Activated B cell treated with CpG ODN at 0.5 μM for 24 hours (primary cell): ENCODE data around the gene HPS4. TPM values are rescaled to one million over a fixed set of nuclear protein-coding genes. Genes with fewer than 3 reads are reported as not detected.

ENCODE experiments used
- ATAC-seq: fragments of 200-7000 bp; cut with Tn5 transposase; one replicate; pipeline ENCODE4 v1.10.0; 2021; ENCODE audit warnings: low read depth, mild to moderate bottlenecking, moderate library complexity
- CTCF ChIA-PET: fragments of 350-600 bp; sonication (Branson Sonifier 250); formaldehyde crosslinking; loops from one replicate; lab custom pipeline; 2021; ENCODE audit warnings: antibody characterized with exemption; lab: Charles Lee
- POLR2A ChIA-PET: fragments of 350-600 bp; sonication (Branson Sonifier 250); formaldehyde crosslinking; loops from one replicate; lab custom pipeline; 2021; ENCODE audit warnings: antibody characterized with exemption; lab: Charles Lee
- DNase-seq: peaks from one replicate; pipeline ENCODE4 v3.0.0; 2022
- H3K27ac Mint-ChIP-seq: one replicate; pipeline ENCODE4 v1.8.0; 2020; ENCODE audit warnings: mixed read lengths
- H3K27me3 Mint-ChIP-seq: one replicate; pipeline ENCODE4 v1.8.0; 2021; ENCODE audit warnings: mixed read lengths
- H3K36me3 Mint-ChIP-seq: one replicate; pipeline ENCODE4 v1.8.0; 2021; ENCODE audit warnings: low read depth, mixed read lengths
- H3K4me1 Mint-ChIP-seq: one replicate; pipeline ENCODE4 v1.8.0; 2021; ENCODE audit warnings: mixed read lengths
- H3K4me3 Mint-ChIP-seq: one replicate; pipeline ENCODE4 v1.8.0; 2020; ENCODE audit warnings: mild to moderate bottlenecking, mixed read lengths
- H3K9me3 Mint-ChIP-seq: one replicate; pipeline ENCODE4 v1.8.0; 2020; ENCODE audit warnings: mixed read lengths
- intact Hi-C: fragments of 100-400 bp; cut with micrococcal nuclease; formaldehyde crosslinking; loops from one replicate; pipeline ENCODE4 v1.15.1; 2024
- total RNA-seq: library from RNA; stranded (reverse); gene quantifications from 2 replicates; pipeline ENCODE4 v1.2.3, GENCODE V29; 2022
- TF ChIP-seq, protein P1 (sequence below): fragments of 200-600 bp; IDR thresholded peaks from one replicate; pipeline ENCODE4 v1.8.0; 2022; ENCODE audit warnings: antibody characterized with exemption, mild to moderate bottlenecking

HPS4 gene
- total RNA-seq, 1 donor from 2014 or later = 51.6 TPM

- ATAC-seq (no peak), DNase-seq (no peak)
- Mint-ChIP-seq H3K4me3 (no peak overlapping the region), H3K4me1 (peaks cover 21% of the 10 kb centered on the region), H3K27ac (no peak overlapping the region), H3K36me3 (no peaks in the 10 kb centered on the region), H3K27me3 (peaks cover 7% of the 10 kb centered on the region), H3K9me3 (no peaks in the 10 kb centered on the region)
- ChIA-PET CTCF (interaction anchor here (0.8 to 1.8 kb wide), 4 partner anchors 46 to 56 kb away, joined by 3 to 4 read pairs (median 4); no protein-coding TSS in a partner anchor), POLR2A (no interaction called here)
- intact Hi-C loops = no loop called here
- TF ChIP-seq, protein P1, sequence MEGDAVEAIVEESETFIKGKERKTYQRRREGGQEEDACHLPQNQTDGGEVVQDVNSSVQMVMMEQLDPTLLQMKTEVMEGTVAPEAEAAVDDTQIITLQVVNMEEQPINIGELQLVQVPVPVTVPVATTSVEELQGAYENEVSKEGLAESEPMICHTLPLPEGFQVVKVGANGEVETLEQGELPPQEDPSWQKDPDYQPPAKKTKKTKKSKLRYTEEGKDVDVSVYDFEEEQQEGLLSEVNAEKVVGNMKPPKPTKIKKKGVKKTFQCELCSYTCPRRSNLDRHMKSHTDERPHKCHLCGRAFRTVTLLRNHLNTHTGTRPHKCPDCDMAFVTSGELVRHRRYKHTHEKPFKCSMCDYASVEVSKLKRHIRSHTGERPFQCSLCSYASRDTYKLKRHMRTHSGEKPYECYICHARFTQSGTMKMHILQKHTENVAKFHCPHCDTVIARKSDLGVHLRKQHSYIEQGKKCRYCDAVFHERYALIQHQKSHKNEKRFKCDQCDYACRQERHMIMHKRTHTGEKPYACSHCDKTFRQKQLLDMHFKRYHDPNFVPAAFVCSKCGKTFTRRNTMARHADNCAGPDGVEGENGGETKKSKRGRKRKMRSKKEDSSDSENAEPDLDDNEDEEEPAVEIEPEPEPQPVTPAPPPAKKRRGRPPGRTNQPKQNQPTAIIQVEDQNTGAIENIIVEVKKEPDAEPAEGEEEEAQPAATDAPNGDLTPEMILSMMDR = no peak
Measured at GRCh38 chr22:26406118-26406517, 77.5 kb downstream of the HPS4 start.

DNA sequence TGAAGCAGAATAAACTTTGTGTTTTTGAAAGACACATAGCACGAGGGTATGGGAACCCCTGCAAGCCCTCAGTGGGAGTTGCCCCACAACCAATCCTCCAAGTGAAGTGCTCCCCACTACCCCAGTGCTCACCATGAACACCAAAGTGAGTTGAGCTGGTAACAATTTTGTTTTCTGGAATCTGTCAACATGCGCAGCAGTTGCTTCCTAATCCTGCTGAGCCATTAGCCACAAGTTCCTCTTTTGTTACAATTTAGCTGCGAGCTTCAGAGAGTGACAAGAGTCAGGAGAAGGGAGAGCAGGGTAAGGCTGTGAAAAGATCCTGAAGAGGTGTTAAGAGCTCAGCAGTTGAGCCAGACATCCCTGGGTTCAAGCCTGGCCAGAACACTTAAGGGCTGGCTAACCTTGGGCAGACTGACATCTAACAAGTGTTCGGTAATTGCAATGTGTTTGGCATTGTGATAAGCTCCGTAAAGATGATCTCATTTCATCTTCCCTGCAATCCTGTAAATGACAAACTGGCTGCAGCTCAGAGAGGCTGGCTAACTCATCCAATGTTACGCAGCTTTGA lies 78.6 kb downstream of the HPS4 start:
- DNase-seq (no peak), ATAC-seq (no peak)
- intact Hi-C loops = no loop called here
- H3K36me3 Mint-ChIP-seq = no peaks in the 10 kb centered on the region
- POLR2A ChIA-PET = no interaction called here
- H3K27ac Mint-ChIP-seq = no peak overlapping the region
- H3K9me3 Mint-ChIP-seq = no peaks in the 10 kb centered on the region
- peaks cover 5% of the 10 kb centered on the region for H3K27me3 Mint-ChIP-seq
- CTCF ChIA-PET = interaction anchor here (1.3 to 1.8 kb wide), 2 partner anchors 55 to 57 kb away, joined by 3 to 4 read pairs; no protein-coding TSS in a partner anchor
- TF ChIP-seq, protein P1 = no peak
- H3K4me1 Mint-ChIP-seq = peaks cover 21% of the 10 kb centered on the region
- peak overlapping the region; percentile 38 for H3K4me3 Mint-ChIP-seq

DNA sequence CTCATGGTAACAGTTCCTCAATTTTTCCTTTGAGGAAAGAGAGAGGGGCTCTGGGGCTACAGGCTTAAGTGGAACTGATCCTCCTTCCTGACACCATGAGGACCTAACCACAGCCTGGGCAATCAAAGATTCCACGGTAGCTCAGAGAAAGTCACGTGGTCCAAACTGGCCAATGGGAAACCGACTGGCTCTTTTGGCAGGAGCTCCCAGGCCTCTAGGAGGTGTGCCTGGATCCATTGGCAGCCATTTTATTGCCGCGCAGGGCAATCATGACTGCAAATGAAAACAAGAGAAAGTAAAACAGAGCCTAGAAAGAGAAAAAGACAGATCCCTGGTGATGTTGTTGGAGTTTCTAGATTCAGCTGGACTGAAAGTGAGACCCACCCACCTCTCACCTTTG lies 81.9 kb downstream of the HPS4 start:
- TF ChIP-seq, protein P1 = no peak
- CTCF ChIA-PET = interaction anchor here (0.7 to 9.2 kb wide), 2 partner anchors 61 to 242 kb away, joined by 3 to 138 read pairs; no protein-coding TSS in a partner anchor
- ATAC-seq (no peak), DNase-seq (no peak)
- H3K4me3 Mint-ChIP-seq = no peak overlapping the region
- peaks cover 21% of the 10 kb centered on the region for H3K4me1 Mint-ChIP-seq
- intact Hi-C loops = no loop called here
- peaks cover 4% of the 10 kb centered on the region for H3K27me3 Mint-ChIP-seq
- no peaks in the 10 kb centered on the region for H3K9me3 Mint-ChIP-seq
- H3K36me3 Mint-ChIP-seq = no peaks in the 10 kb centered on the region
- POLR2A ChIA-PET = no interaction called here
- no peak overlapping the region for H3K27ac Mint-ChIP-seq

Other genes starting within 250 kb of the HPS4 start
- gene ASPHD2, start 54.5 kb downstream of the HPS4 start, total RNA-seq = 15.5 TPM in 2 replicates
- gene SRRD, start 94 bp upstream of the HPS4 start, total RNA-seq = 26.4 and 32.0 TPM in 2 replicates
- gene TFIP11, start 28.7 kb upstream of the HPS4 start, total RNA-seq = 59.0 and 62.8 TPM in 2 replicates
- 10.4 and 11.0 TPM in 2 replicates for gene TPST2, start 106.3 kb upstream of the HPS4 start, total RNA-seq
- not detected in 2 replicates for gene CRYBB1, start 134.2 kb upstream of the HPS4 start, total RNA-seq
- not detected in 2 replicates for gene CRYBA4, start 138.2 kb upstream of the HPS4 start, total RNA-seq
- 6.6 and 7.3 TPM in 2 replicates for gene MIAT, start 173.8 kb upstream of the HPS4 start, total RNA-seq